Brain microvascular endothelial cell (primary cell): Measurements from ENCODE around the gene ANO4.

ENCODE experiments used
- DNase-seq: peaks from one replicate; pipeline ENCODE4 v3.0.0-alpha.2; 2020
- H3K27ac ChIP-seq: fragments of 250-450 bp; sonication (Bioruptor Pico); 2 replicates; pipeline ENCODE4 v1.5.1; 2020; ENCODE audit warnings: mild to moderate bottlenecking, moderate library complexity
- H3K27me3 ChIP-seq: fragments of 250-450 bp; sonication (Bioruptor Pico); replicated peaks from 2 replicates; pipeline ENCODE4 v1.5.1; 2020; ENCODE audit warnings: mild to moderate bottlenecking
- H3K36me3 ChIP-seq: fragments of 250-450 bp; sonication (Bioruptor Pico); replicated peaks from 2 replicates; pipeline ENCODE4 v1.5.1; 2020; ENCODE audit warnings: mild to moderate bottlenecking
- H3K4me3 ChIP-seq: 2 replicates; pipeline ENCODE4 v1.5.1; 2011; ENCODE audit warnings: low read depth, mild to moderate bottlenecking, control low read depth, low read length, moderate library complexity
- CTCF ChIP-seq: IDR thresholded peaks from 2 replicates; pipeline ENCODE4 v1.5.1; 2011; ENCODE audit warnings: low read depth, mild to moderate bottlenecking, moderate library complexity, low read length, control low read depth, inconsistent platforms; ENCODE audit errors: missing control alignments
- in situ Hi-C: cut with HindIII; loops from 2 replicates; pipeline ENCODE4 v1.10.0; 2017; ENCODE audit warnings: low sequenced_read_pairs, low pct_ligation_motif_present

ANO4 gene

GRCh38 chr12:100843061-100843460 is 48.5 kb downstream of the ANO4 start:
- Histone ChIP-seq H3K27ac (no peak overlapping the region), H3K27me3 (no peaks in the 10 kb centered on the region), H3K36me3 (no peaks in the 10 kb centered on the region), H3K4me3 (no peak overlapping the region)
- in situ Hi-C loops = no loop called here
- TF ChIP-seq CTCF = no peak
- no peak for DNase-seq

GRCh38 chr12:100845095-100845494 is 50.5 kb downstream of the ANO4 start:
- H3K4me3 ChIP-seq = no peak overlapping the region
- in situ Hi-C loops = no loop called here
- no peaks in the 10 kb centered on the region for H3K27me3 ChIP-seq
- no peaks in the 10 kb centered on the region for H3K36me3 ChIP-seq
- no peak overlapping the region for H3K27ac ChIP-seq
- no peak for TF ChIP-seq CTCF
- no peak for DNase-seq

GRCh38 chr12:100851637-100852036 is 57.1 kb downstream of the ANO4 start:
- in situ Hi-C loops = no loop called here
- Histone ChIP-seq H3K27ac (no peak overlapping the region), H3K27me3 (no peaks in the 10 kb centered on the region), H3K36me3 (no peaks in the 10 kb centered on the region), H3K4me3 (no peak overlapping the region)
- TF ChIP-seq CTCF = no peak
- no peak for DNase-seq

- Histone ChIP-seq H3K36me3 (no peaks in the 10 kb centered on the region), H3K27ac (no peak overlapping the region), H3K4me3 (no peak overlapping the region), H3K27me3 (no peaks in the 10 kb centered on the region)
- in situ Hi-C loops = no loop called here
- TF ChIP-seq CTCF = no peak
- DNase-seq = no peak
Measured at GRCh38 chr12:100857418-100857817, 62.8 kb downstream of the ANO4 start.

- no peak for DNase-seq
- in situ Hi-C loops = no loop called here
- Histone ChIP-seq H3K27ac (no peak overlapping the region), H3K27me3 (no peaks in the 10 kb centered on the region), H3K36me3 (no peaks in the 10 kb centered on the region), H3K4me3 (no peak overlapping the region)
- no peak for TF ChIP-seq CTCF
Measured at GRCh38 chr12:100857971-100858370, 63.4 kb downstream of the ANO4 start.

- no peaks in the 10 kb centered on the region for H3K36me3 ChIP-seq
- no peak overlapping the region for H3K4me3 ChIP-seq
- no peaks in the 10 kb centered on the region for H3K27me3 ChIP-seq
- no peak for TF ChIP-seq CTCF
- in situ Hi-C loops = no loop called here
- DNase-seq = no peak
- H3K27ac ChIP-seq = no peak overlapping the region
Measured at GRCh38 chr12:100858656-100859055, 64.1 kb downstream of the ANO4 start.
